Tibial nerve (tissue), 4 donors: ENCODE results near the gene ZFYVE28. TPM values are rescaled to one million over a fixed set of nuclear protein-coding genes. Genes with fewer than 3 reads are reported as not detected.
A peak's percentile ranks its signal among the peaks of the same experiment; 100 is the strongest.
"Not testable (repeated sequence)": the region's sequence is repeated elsewhere in the genome, so short reads cannot be mapped to it uniquely, and the experiment has no call there.

Source experiments
- DNase-seq, 2 donors: peaks; one replicate each; pipeline ENCODE4 v3.0.0-alpha.2; 2019; ENCODE audit warnings: low spot score in 2 of 2
- H3K27ac ChIP-seq, 4 donors: fragments of 200-600 bp; sonication (generic) in 3 of 4; one replicate each; pipeline ENCODE4 v1.5.1; 2017 to 2019; ENCODE audit warnings: mild to moderate bottlenecking in 1 of 4
- H3K27me3 ChIP-seq, 2 donors: fragments of 200-600 bp; sonication (generic) in 1 of 2; one replicate each; pipeline versions ENCODE4 v1.5.1 to v1.6.0; 2017 to 2019
- H3K36me3 ChIP-seq, 3 donors: fragments of 200-600 bp; sonication (generic); one replicate each; pipeline ENCODE4 v1.5.1; 2018 to 2019
- H3K4me1 ChIP-seq, 4 donors: fragments of 200-600 bp; sonication (generic) in 3 of 4; one replicate each; pipeline ENCODE4 v1.5.1; 2017 to 2019
- H3K4me3 ChIP-seq, 4 donors: fragments of 200-600 bp; sonication (generic) in 3 of 4; one replicate each; pipeline ENCODE4 v1.5.1; 2017 to 2019; ENCODE audit warnings: mild to moderate bottlenecking in 1 of 4, moderate library complexity in 1 of 4
- H3K9me3 ChIP-seq, 4 donors: fragments of 200-600 bp; sonication (generic) in 3 of 4; one replicate each; pipeline ENCODE4 v1.5.1; 2017 to 2019
- CTCF ChIP-seq, 5 experiments: fragments of 200-600 bp in 3 of 5; fragments of 450-650 bp in 2 of 5; sonication (generic) in 3 of 5; IDR thresholded peaks; one replicate each; pipeline ENCODE4 v1.5.1; 2016 to 2019; ENCODE audit warnings: antibody characterized with exemption in 5 of 5, mild to moderate bottlenecking in 3 of 5, moderate library complexity in 2 of 5
- EP300 ChIP-seq, 2 donors: sonication (generic); formaldehyde crosslinking; IDR thresholded peaks; one replicate each; pipeline ENCODE4 v1.6.1; 2017; ENCODE audit warnings: antibody characterized with exemption in 2 of 2, mild to moderate bottlenecking in 1 of 2
- POLR2A ChIP-seq, 2 donors: fragments of 450-650 bp; IDR thresholded peaks; one replicate each; pipeline ENCODE4 v1.6.1; 2017; ENCODE audit warnings: antibody characterized with exemption in 2 of 2, mild to moderate bottlenecking in 2 of 2, moderate library complexity in 2 of 2
- WGBS, 2 donors: methylation state at CpG; one replicate each; pipeline ENCODE4 v1.1.5; 2018; 5-methylcytosine and 5-hydroxymethylcytosine counted together
- total RNA-seq, 4 donors: library from RNA; depleted of rRNA; stranded (reverse); fragments of >200 nt; gene quantifications; one replicate each; pipeline ENCODE4 v1.1.0, GENCODE V29; 2016

Gene ZFYVE28
- total RNA-seq, 4 donors from 2014 or later, result 16.2 to 44.4 (median 26.5) TPM

GRCh38 chr4:2434420-2434819 is 16.0 kb upstream of the ZFYVE28 start:
- no peaks in the 10 kb centered on the region for H3K9me3 ChIP-seq
- H3K36me3 ChIP-seq, result no peaks in the 10 kb centered on the region
- TF ChIP-seq CTCF (IDR thresholded peaks at IDR 0.05) (no peak), POLR2A (IDR thresholded peaks at IDR 0.05) (no peak), EP300 (IDR thresholded peaks at IDR 0.05) (no peak)
- H3K27ac ChIP-seq, result no peak overlapping the region
- no peak overlapping the region for H3K4me3 ChIP-seq
- WGBS, 2 donors, result 60 to 69% methylated on average over 9 of the region's 9 CpGs
- H3K27me3 ChIP-seq, result no peaks in the 10 kb centered on the region
- no peak for DNase-seq
- peaks cover 0 to 10% (median 0%) of the 10 kb centered on the region in 4 donors for H3K4me1 ChIP-seq

DNA sequence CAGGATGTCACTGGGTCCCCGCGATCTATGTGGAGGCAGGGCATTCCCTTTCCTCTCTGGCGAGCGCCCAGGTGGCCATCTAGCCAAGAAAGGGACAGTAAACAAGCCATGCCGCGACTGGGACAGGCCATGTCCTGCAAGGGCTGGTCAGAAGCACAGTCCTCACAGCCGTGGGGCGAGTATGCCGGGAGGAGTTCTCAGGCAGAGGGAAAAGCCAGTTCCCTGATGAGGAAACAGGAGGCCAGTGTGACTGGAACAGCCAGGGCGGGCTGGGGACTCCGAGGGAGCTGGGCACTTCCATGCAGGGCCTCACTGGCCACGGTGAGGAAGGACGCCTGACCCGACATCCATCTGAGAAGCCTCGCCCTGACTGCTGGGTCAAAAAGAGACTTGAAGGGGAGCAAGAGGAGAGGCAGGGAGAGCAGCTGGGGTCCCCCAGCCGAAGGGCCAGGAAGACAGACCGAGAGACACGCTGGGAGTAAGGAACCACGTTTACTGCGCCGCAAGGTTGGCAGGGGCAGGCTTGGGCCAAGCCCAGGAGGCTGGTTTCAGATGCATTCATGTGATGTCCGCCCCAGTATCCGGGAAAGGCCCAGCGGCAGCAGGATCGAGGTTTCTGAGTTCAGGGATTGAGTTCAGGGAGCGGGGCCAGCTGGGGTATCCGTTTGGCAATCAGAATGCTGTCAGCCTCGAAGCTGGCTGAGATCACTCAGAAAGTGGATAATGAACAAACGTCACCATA is 15.3 kb upstream of the ZFYVE28 start:
- Histone ChIP-seq H3K4me1 (peaks cover 0 to 10% (median 0%) of the 10 kb centered on the region in 4 donors), H3K36me3 (no peaks in the 10 kb centered on the region), H3K27ac (peak overlapping the region in 1 of 4 donors; percentile 34), H3K27me3 (no peaks in the 10 kb centered on the region), H3K4me3 (no peak overlapping the region), H3K9me3 (no peaks in the 10 kb centered on the region)
- TF ChIP-seq EP300 (IDR thresholded peaks at IDR 0.05), result no peak
- no peak for TF ChIP-seq CTCF (IDR thresholded peaks at IDR 0.05)
- TF ChIP-seq POLR2A (IDR thresholded peaks at IDR 0.05), result no peak
- no peak for DNase-seq
- 65 to 74% methylated on average over 20 to 25 of the region's 29 CpGs for WGBS, 2 donors

DNA sequence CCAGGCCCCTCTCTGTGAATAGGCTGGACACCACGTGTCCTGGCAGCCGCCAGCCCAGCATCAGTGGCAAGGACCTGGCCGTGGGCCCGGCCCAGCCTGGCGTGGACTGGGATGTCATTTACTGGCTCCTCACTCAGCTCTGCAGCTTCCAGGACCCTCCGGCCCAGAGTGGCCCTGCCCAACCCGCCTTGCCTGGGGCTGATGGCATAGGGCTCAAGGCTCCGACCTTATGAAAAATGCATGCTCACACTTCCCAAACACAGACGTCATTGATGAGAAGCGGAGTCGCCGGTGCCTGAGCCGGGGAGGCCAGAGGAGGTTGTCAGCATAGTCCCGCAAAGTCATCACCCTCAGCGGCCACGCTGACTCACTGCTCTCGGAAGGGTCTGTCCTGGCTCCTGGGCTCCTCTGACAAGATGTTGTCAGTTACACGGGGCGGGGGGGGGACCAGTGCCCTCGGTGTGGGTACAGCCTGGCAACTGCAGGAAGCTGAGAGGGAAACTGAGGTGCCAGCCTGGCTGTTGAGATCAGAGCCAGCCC is 14.6 kb upstream of the ZFYVE28 start:
- TF ChIP-seq POLR2A (IDR thresholded peaks at IDR 0.05) (no peak), CTCF (IDR thresholded peaks at IDR 0.05) (no peak)
- Histone ChIP-seq H3K4me3 (no peak overlapping the region), H3K36me3 (no peaks in the 10 kb centered on the region), H3K27ac (peak overlapping the region in 1 of 4 donors; percentile 34), H3K4me1 (peaks cover 0 to 10% (median 0%) of the 10 kb centered on the region in 4 donors), H3K9me3 (no peaks in the 10 kb centered on the region), H3K27me3 (peaks cover 0 to 6% of the 10 kb centered on the region in 2 donors)
- WGBS, 2 donors, result 64 to 66% methylated on average over 9 to 15 of the region's 20 CpGs
- no peak for DNase-seq

- H3K4me1 ChIP-seq, result peaks cover 0 to 10% (median 0%) of the 10 kb centered on the region in 4 donors
- DNase-seq, result no peak
- H3K27ac ChIP-seq, result no peak overlapping the region
- no peaks in the 10 kb centered on the region for H3K9me3 ChIP-seq
- TF ChIP-seq EP300 (IDR thresholded peaks at IDR 0.05), result no peak
- TF ChIP-seq CTCF (IDR thresholded peaks at IDR 0.05), result no peak
- no peak overlapping the region for H3K4me3 ChIP-seq
- H3K36me3 ChIP-seq, result no peaks in the 10 kb centered on the region
- H3K27me3 ChIP-seq, result peaks cover 0 to 6% of the 10 kb centered on the region in 2 donors
Measured at GRCh38 chr4:2432004-2432403, 13.6 kb upstream of the ZFYVE28 start.

GRCh38 chr4:2429945-2430757 is 11.7 kb upstream of the ZFYVE28 start:
- H3K36me3 ChIP-seq, DNase-seq, H3K9me3 ChIP-seq, H3K27me3 ChIP-seq, H3K4me3 ChIP-seq: not testable (repeated sequence)
- 66 to 76% methylated on average over 27 to 33 of the region's 49 CpGs for WGBS, 2 donors
- H3K4me1 ChIP-seq, result peaks cover 0 to 10% (median 0%) of the 10 kb centered on the region in 4 donors
- peak overlapping the region in 1 of 4 donors; percentile 27 for H3K27ac ChIP-seq
